HG02938 (cell line): ENCODE results near the gene MAD1L1.

ENCODE experiments used
- ATAC-seq: cut with Tn5 transposase; IDR thresholded peaks from one replicate; pipeline ENCODE4 v1.9.1; 2021; ENCODE audit warnings: mild to moderate bottlenecking, moderate library complexity; ENCODE audit not compliant: unreplicated experiment

MAD1L1 gene

DNA sequence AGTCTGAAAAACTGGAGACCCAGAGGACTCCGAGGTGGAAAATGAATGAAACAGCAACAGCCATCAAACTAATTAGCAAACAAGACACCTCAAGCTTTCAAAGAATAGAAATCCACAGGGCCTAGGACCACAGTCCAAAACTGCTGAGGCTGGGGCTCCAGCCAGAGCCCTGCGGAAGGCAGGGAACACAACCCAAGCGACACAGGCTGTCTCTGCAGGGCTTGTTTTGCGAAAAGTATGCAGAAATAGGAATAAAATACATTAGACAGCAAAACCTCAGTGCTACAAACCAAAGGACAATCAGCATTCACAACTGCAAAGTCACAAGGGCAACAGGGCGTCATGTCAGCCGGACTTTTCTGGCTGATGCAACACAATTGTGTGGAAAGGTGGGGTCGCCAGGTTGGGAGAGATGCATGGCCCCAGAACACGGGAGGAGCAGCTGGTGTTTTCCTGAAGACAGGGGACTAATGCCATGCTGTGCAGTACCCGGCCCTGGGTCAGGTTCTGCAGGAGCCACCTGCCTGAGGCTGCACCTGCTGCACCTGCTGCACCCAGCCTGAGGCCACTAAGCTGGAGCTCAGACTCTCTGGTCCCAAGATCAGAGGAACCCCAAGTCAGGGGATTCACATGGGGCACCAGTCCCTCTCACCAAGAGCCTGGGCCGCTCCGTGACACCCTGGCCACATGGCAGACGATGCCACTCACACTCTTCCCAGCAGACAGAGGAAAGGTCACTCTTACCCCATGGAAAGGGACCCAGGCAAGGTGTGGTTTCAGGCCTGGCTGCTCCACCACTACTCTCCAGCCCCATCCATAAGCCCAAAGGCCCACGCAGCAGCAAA lies 74.2 kb downstream of the MAD1L1 start:
- ATAC-seq: no peak

DNA sequence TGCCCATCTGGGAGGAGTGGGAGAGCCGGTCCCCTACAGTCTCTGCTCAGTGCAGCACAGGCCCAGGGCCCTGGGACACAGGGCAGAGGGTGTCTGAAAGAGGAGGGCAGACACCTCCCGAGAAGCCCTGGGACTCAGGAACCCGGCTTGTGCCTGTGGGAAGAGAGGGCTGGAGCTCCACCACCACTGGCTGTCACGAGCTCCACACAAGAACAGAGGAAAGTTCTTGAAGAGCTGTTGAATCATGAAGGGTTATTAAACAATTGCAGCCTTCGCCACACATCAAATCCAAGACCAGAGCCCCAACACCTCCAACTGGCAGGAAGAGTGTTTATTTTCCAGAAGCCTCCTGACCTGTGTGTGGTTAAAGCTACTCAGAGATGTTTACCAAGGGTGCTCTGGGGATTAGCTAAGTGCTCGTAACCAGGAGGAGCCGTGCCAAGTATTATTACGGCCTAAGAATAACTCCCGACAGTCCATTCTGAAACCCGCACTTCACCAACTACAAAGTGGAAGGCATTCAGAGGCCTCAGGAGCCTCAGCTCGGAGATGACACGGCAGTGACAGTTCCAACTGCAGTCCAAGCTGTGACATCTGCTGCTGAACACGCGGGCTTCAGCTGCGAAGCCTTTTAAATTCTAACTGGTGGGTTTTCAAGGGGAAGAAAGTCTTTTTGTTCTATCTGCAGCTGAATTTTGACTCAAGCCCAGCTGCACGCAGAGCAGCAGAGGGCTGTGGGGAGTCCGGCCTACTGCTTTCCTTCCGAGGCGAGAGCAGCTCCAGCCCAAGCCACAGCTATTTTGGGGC lies 75.1 kb downstream of the MAD1L1 start:
- no peak for ATAC-seq

DNA sequence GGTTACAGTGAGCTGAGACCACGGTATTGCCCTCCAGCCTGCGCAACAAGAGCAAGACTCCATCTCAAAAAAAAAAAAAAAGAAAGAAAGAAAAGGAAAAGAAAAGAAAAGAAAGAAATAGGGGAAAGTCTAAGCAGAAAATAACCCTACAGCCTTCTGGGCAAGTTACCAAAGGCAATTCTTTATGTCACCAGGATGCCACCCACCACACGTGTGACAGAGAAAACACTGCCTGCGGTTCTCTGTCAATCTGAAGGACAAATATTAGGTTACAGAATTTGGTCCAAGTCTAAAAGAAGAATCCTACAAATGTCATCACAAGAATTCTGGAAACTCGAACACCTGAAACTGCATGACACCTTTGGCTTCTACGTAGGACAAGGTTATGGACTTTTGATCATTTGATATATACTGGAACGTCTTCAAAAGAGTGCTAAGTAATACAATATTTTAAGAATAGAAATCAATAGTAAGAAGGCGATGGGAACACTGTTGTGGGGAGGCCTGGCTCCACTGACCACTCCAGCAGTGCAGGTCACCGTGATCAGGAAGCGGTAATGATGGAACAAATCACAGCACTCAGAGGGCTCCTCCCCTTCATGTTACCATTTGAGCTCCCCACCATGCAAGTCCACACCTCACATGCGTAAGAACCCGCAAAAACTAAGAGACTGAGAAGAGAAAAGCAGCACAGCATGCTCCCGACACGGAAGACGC lies 75.8 kb downstream of the MAD1L1 start:
- no peak for ATAC-seq

DNA sequence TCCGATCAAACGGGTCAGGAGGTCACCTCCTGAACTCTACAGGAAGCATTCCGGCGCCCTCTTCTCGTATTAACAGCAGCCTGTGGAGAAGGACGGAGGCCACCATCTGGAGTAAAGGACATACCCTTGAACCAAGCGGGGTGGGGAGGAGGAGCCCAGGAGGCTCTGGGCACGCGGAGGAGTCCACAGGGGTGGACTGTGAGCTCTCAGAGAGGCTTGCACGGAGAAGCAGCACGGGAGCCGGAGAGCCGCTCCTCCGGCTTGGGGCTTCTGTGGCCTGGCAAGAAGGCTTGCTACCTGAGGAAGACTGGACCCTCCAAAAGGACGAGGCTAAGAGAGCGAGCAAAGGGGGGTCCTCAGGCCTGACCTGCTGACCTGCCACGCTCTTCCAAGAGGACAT lies 77.9 kb downstream of the MAD1L1 start:
- no peak for ATAC-seq

DNA sequence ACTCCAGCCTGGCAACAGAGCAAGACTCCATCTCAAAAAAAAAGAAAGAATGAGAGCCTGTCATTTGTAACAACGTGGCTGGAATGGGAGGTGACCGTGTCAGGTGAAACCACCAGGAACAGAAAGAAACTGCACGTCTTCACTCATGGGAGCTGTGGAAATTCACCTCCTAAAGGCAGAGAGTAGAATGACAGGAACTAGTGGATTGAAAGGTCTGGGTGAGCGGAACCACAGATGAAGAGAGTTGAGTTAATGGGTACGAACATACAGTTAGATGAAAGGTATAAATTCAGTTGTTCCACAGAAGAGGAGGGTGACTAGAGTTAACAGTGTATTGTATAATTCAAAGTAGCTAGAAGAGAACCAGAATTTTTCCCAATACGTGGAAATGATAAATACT lies 78.6 kb downstream of the MAD1L1 start:
- no peak for ATAC-seq

DNA sequence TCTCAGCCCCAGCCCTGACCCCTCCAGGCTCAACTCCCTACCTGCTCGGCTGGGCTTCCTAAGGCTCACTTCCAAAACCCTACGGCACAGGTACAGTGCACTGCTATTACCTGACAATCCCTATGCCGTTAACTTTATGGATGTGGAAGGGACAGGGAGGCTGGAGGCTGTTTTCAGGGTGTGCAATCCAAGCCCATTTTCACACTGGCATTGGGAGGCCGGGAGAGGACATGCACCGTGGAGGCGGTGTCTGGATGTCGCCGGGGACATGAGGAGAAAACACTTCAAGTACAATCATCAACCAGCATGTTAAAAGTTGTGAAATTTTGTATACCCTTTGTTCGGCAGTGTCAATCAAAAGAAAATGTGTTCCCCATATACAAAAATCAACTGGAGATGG lies 80.1 kb downstream of the MAD1L1 start:
- no peak for ATAC-seq

DNA sequence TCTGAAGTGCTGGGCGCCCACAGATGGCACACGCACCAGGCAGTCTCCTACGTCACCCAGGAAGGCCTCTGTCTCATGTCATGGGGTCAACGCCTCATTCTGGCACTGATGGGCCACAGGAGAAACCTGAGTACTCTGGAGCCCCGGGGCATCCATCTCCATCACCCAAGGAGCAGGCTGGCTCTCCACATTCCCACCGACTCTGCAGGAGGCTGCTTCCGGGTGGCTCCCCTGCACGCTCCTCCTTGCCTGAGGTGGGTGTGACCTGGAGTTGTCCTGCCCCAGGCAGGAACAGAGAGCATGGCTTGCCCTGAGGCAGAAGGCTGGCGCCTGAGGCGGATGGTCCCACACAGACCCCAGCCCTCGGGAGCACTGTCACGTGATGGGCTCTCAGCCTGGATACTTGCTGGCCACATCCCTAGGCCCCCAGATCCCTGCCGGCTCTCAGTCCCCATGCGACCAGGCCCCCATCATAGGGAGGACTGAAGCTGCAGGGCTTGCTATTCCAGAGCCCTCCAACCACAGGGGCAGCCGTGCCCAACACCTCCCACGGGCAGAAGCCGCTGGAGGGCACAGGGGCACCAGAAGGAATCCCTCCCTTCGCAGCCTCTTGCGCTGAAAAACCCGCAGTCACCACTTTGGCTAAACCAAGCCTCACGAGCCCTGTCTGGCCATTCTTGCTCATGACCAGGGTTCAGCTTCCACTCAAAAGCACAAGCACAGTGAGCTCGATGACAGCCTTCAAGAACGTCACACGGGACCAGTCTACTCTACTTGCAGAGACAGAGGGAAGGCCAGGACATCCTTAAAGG lies 80.7 kb downstream of the MAD1L1 start:
- no peak for ATAC-seq

DNA sequence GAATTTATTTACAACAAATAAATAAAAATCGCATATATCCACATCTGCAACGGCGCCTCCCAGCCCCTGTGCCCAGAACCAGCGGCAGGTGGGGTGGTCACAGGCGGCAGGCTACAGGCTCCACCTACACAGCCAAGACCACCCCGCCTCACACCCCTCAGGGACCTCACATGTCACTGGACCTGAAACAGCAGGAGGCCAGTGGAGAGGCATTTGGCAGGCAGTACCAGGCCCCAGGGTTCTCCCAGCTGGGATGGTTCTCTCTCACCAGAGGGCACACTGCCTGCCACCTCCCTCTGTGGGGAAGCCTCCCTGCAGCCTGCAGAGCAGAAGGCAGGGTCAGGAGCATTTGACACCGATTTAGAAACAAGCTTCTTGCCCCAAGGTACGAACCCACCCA lies 81.5 kb downstream of the MAD1L1 start:
- ATAC-seq: no peak

DNA sequence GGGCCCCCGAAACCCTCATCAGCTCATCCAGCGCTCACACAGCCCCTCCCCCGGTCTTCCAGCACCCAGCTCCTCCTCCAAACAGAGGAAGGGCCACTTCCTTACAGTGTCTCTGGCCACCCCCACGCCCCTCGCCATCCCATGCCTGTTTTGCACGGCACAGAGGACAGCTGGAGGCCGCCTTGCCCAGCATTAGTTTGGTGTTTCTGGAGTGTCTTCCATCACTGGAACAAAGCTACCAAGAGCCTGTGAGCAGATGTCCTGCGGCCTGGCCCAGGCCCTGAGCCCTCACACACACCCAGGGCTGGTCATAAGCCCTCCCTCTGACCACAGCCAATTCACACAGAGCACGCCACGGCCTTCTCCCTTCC lies 82.3 kb downstream of the MAD1L1 start:
- no peak for ATAC-seq

DNA sequence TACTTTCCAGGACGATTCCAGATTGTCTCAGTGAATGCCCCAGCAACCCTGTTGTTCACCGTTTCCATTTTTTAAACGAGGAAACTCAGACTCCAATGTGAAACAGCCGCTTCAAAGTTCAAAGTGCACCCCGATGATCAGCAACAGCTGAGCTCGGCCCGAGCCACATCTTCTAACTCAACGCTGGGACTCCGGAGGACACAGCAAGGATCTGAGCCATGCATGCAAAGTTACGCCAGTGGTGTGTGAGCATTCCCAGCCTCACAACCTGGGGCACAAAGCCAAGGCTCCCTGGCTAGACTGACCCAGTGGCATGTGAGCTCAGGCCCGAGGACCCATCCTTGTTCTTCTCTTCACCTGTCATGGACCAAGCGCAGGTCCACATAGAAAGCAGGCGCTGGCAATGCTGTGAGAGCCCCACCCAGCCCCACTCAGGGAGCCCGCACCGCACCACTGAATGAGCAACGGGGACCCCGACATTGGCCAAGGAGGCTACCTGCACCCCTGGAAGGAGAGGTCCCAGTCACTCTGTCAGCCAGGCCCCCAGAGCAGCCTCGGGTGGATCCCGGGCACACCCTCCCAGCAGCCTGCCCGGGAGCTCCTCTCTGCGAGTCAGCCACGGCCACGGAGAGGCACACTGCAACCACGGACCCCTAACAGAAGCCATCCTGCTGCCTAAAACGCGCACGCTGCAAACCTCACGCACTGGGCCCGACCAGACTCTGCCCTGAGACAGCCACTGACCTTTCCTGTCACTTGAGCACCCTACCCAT lies 82.9 kb downstream of the MAD1L1 start:
- ATAC-seq: no peak

DNA sequence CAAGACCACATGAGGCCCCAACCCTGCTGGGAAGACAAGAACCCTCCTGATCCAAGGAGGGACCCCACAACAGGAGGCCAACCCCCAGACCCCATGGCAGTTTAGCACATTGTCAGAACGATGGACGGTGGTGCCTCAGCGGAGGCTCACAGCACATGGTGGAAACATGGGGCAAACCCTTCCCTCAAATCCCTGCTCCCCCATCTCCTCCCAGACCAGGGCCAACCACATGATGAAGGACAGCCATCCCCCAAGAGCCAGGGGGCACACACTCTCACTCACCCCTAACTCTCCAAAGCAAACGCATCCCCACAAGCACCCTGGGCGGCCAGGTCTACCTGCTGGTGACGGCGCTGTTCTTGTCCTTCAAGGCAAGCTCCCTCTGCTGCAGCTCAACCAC lies 83.9 kb downstream of the MAD1L1 start:
- no peak for ATAC-seq

DNA sequence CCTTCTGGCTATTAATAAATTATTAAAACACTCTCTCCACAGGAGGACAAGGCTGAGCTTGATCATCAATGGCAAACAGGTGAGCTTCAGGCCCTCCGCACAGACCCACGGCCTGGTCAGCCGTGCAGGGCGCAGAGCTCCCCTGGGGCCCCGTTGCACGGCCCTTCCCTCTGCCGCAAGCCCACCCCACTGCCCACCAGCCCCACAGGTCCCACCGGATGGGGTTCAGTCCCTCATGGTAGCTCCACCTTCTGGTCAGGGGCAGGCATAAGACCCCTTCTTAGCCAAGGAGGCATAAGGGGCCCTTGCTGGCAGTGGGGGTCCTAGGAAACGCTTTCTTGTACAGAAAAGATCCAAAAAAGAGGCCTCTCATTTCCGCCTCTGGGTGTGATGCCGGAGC lies 84.6 kb downstream of the MAD1L1 start:
- ATAC-seq: no peak

DNA sequence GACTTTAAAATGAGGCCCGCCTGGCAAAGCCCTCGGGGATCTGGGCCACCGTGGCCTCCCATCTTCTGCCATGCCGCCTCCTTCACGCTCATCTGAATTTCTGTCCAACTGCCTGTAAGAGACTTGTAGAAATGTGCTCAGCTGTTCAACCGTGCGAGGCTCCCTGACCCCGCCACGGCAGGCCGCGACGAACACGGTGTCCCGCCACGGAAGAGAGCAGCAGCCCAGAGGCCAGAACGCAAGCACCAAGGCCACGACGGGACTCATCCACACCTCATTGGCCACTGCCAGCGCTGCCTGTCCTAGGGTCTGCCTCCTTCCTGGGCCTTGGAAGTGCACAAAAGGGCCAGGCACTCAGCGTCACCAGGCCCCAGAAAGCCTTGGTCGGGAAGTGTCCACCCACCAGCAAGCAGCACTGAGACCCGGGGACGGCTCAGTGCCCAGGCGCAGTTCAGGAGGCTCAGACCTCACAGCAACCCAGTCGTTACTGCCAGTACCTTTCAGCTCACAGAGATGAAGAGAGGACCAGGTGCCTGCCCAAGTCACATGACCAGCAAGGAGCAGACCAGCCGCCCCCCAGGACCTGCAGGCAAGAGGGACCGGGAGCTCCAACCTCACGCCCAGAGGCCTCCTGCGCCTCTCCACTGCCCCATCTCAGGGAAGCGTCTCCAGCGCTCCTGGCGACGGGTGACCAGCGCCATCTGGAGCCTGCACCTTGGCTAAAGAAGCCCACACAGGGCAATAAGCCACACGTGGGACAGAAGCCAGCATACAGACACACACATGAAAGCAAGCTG lies 85.9 kb downstream of the MAD1L1 start:
- no peak for ATAC-seq

DNA sequence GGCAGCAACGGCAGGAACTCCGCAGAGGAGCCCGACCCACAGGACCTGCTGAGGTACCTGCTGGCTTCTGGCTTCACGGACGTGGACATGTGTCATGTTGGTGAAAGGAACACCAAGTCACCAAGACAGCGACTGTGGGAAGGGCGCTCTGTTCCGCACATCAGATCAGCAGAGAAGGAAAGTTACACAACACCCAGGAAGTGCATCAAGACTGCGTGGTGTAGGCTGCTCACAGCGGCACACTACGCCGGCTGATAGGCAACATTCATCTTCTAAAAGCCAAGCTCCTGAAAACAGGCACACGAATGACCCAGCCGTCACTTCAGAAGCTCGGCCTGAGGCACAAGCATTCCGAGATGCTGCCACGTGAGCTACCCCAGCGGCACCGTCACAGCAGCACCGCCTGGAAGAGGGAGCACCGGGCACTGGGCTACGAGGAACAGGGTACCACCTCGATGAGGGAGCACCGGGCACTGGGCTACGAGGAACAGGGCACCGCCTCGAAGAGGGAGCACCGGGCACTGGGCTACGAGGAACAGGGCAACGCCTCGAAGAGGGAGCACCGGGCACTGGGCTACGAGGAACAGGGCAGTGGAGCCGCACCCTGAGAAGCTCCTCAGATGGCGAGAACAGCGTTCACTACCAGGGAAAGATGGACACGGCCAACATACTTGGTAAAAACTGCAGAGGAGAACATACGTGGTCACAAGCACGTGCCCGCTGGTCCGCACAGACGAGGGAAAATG lies 86.7 kb downstream of the MAD1L1 start:
- no peak for ATAC-seq

DNA sequence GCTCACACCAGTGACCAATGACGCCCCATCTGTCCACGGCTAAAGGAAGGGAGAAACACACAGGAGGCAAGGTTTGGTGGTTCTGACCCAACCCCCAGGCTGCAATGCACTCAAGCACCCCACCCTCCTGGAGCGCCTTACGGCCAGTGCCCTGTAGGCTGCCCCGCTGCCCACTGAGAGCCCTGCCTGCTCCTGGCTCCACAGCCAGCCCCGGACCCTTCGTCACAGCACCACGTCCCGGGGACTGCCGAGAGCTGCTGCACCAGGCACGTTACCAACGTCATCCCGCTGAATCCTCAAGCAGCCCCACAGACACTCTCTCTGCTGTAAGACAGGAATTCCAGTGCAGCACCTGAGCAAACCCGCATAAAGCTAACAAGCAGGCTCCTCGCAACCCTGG lies 87.8 kb downstream of the MAD1L1 start:
- no peak for ATAC-seq

DNA sequence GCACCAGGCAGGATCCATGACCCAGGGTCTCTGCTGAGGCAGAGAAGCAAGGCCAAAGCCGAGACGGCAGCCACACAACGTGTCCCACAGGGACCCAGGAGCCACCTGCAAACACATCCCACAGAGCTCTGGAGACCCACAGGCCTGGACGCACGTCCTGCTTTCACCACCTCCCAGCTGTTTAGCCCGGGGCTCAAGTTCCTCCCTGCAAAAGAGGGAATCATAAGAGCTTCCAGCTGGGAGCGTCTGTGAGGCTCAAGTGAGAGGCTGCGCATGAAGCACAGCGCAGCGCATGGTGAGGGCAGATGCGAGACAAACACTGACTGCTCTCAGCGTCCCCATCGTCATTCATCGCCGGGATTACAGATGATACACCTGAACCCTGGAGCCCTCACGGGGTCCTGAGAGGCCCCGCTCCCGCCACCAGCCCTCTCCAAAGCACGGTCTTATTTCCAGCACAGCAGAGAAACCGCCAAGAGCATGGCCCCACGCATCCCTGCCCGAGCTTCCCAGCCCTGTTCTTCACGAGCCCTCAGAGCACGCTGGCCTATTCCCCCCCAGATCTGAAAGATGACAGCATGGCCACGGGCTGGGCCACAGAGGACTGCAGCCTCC lies 88.7 kb downstream of the MAD1L1 start:
- ATAC-seq: no peak

DNA sequence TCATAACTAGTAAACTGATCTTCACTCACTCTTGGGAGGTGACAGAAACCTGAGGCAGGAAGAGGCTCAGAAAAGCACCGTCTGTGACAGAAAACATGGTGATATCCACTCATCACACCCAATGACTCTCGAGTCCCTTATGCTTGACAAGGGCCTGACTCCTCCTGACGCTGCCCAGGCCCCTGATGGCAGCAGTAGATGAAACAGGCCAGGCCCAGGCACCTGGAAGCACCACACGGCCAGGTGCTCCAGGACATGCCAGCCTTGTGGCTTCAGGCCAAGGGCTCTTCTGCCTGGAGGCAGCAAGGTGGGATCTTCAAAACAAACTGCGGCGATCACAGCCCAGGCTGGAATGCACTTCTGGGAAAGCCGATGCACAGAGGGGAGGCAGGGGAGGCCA lies 89.3 kb downstream of the MAD1L1 start:
- ATAC-seq: no peak

DNA sequence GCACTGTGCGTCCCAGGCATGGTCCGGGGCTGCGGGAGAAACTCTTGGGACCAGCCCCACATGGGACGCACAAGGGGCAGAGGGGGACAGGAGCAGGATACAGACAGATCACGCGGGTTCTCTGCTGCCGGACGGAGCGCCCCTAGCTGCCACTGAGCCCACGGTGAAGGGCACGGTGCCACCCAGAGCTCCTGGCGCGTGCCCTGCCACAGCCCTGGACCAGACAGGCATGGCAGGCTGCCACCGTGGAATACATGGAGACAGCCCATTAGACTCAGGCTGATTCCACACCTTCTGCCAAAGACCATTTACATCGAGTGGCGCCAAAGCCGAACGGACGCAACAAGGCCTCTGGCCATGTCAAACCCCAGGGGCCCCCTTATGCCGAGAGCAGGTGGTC lies 90.4 kb downstream of the MAD1L1 start:
- ATAC-seq: no peak
